Measurements from ENCODE around the gene TRMT61A. TPM values are rescaled to one million over a fixed set of nuclear protein-coding genes. Genes with fewer than 3 reads are reported as not detected.

Gene TRMT61A
- polyA plus RNA-seq, 1 of the 3 experiments (the other 2 are of a cell fraction): 15.8 TPM

GRCh38 chr14:103543721-103544387, 14.9 kb downstream of the TRMT61A start:
- H4K20me1 ChIP-seq (ENCODE audit: insufficient read depth): peaks cover 17% of the 10 kb centered on the region
- H3K27me3 ChIP-seq (ENCODE audit: insufficient read depth): no peaks in the 10 kb centered on the region
- POLR2A ChIA-PET: interaction anchor here (1.2 to 3.9 kb wide), 3 partner anchors 12 to 22 kb away, joined by 4 to 19 read pairs (median 6); partner anchors contain the start of genes CKB and TRMT61A
- H3K9me2 ChIP-seq: no peaks in the 10 kb centered on the region
- H3K9me3 ChIP-seq: no peaks in the 10 kb centered on the region
- no peak overlapping the region for H3K4me3 ChIP-seq (ENCODE audit: low read depth in 2 of 2, low read length in 1 of 2)
- no peaks in the 10 kb centered on the region for H3K79me2 ChIP-seq (ENCODE audit: insufficient read depth)
- no peak overlapping the region for H3K4me2 ChIP-seq
- whole genome bisulfite sequencing (ENCODE audit: low lambda C conversion rate): 93% methylated on average over 5 of the region's 19 CpGs
- H3K27ac ChIP-seq (ENCODE audit: low read depth in 2 of 2, low read length in 1 of 2): no peak overlapping the region; a peak in 1 of 4 replicates
- peaks cover 16 to 40% of the 10 kb centered on the region in 2 experiments; a peak in 3 of 4 replicates for H3K4me1 ChIP-seq (ENCODE audit: control insufficient read depth in 1 of 2, insufficient read depth in 2 of 2, low read depth in 1 of 2, low read length in 1 of 2)
- TF ChIP-seq NRF1 (IDR thresholded peaks at IDR 0.05; ENCODE audit: low read depth, low read length): no peak
- TF ChIP-seq RAD21 (IDR thresholded peaks at IDR 0.05; ENCODE audit: low read length): no peak
- TF ChIP-seq EZH2phosphoT487 (IDR thresholded peaks at IDR 0.05; ENCODE audit: borderline replicate concordance, low read depth): no peak
- no peak for TF ChIP-seq FOXJ3 (CRISPR knock-in tag; IDR thresholded peaks at IDR 0.05)
- TF ChIP-seq YY1 (IDR thresholded peaks at IDR 0.05; ENCODE audit: low read depth): no peak
- no peaks in the 10 kb centered on the region for H3K36me3 ChIP-seq (replicated peaks in 1 of 2; ENCODE audit: control insufficient read depth in 1 of 2, insufficient read depth in 2 of 2, low read length in 1 of 2)
- peaks cover 13% of the 10 kb centered on the region for H3F3A ChIP-seq (replicated peaks; ENCODE audit: insufficient read depth)
- CTCF ChIA-PET: interaction anchor here (1.0 to 11.6 kb wide), 6 partner anchors 10 to 153 kb away, joined by 3 to 120 read pairs (median 5); partner anchors contain the start of gene CKB
- no peak overlapping the region for H3K9ac ChIP-seq
- no peak overlapping the region for H2AFZ ChIP-seq (ENCODE audit: low read depth)
- peak; percentile 35 for DNase-seq

- no peaks in the 10 kb centered on the region for H3K27me3 ChIP-seq (ENCODE audit: insufficient read depth)
- H3K36me3 ChIP-seq (replicated peaks in 1 of 2; ENCODE audit: control insufficient read depth in 1 of 2, insufficient read depth in 2 of 2, low read length in 1 of 2): no peaks in the 10 kb centered on the region
- H3K9me3 ChIP-seq: no peaks in the 10 kb centered on the region
- H3K9ac ChIP-seq: no peak overlapping the region
- H3K4me2 ChIP-seq: no peak overlapping the region
- no peak for TF ChIP-seq CHD2 (IDR thresholded peaks at IDR 0.05; ENCODE audit: low read length, partially characterized antibody)
- no peak for TF ChIP-seq CTCF (IDR thresholded peaks at IDR 0.05)
- H3K79me2 ChIP-seq (ENCODE audit: insufficient read depth): peaks cover under 1% of the 10 kb centered on the region; the same call in 1 of the 2 replicates
- no peak overlapping the region for H3K27ac ChIP-seq (ENCODE audit: low read depth in 2 of 2, low read length in 1 of 2)
- POLR2A ChIA-PET: interaction anchor here (3.9 kb wide), 1 partner anchor 22 kb away, joined by 19 read pairs; the partner anchor contains the start of gene CKB
- no peak overlapping the region for H3K4me3 ChIP-seq (ENCODE audit: low read depth in 2 of 2, low read length in 1 of 2)
- no peak overlapping the region for H2AFZ ChIP-seq (ENCODE audit: low read depth)
- CTCF ChIA-PET: interaction anchor here (1.0 to 11.6 kb wide), 7 partner anchors 9 to 154 kb away, joined by 3 to 194 read pairs (median 37); partner anchors contain the start of gene CKB
- DNase-seq: peak; percentile 26
- H3K4me1 ChIP-seq (ENCODE audit: control insufficient read depth in 1 of 2, insufficient read depth in 2 of 2, low read depth in 1 of 2, low read length in 1 of 2): peaks cover 16 to 42% of the 10 kb centered on the region in 2 experiments; a peak in 3 of 4 replicates
- H4K20me1 ChIP-seq (ENCODE audit: insufficient read depth): peaks cover 17% of the 10 kb centered on the region
- H3K9me2 ChIP-seq: no peaks in the 10 kb centered on the region
- WGBS (ENCODE audit: low lambda C conversion rate): 95% methylated on average over 19 of the region's 35 CpGs
- H3F3A ChIP-seq (replicated peaks; ENCODE audit: insufficient read depth): peaks cover 13% of the 10 kb centered on the region
Measured at GRCh38 chr14:103544388-103545218, 15.6 kb downstream of the TRMT61A start.

Data from SK-N-SH (cell line).